Effector CD8-positive, alpha-beta T cell (primary cell): ENCODE data around the gene TELO2.

ENCODE experiments used
- DNase-seq: peaks from one replicate; lab custom pipeline; 2025; lab: John Stamatoyannopoulos, UW

The TELO2 gene

GRCh38 chr16:1537138-1537577 is 44.0 kb downstream of the TELO2 start:
- DNase-seq, result no peak

DNA sequence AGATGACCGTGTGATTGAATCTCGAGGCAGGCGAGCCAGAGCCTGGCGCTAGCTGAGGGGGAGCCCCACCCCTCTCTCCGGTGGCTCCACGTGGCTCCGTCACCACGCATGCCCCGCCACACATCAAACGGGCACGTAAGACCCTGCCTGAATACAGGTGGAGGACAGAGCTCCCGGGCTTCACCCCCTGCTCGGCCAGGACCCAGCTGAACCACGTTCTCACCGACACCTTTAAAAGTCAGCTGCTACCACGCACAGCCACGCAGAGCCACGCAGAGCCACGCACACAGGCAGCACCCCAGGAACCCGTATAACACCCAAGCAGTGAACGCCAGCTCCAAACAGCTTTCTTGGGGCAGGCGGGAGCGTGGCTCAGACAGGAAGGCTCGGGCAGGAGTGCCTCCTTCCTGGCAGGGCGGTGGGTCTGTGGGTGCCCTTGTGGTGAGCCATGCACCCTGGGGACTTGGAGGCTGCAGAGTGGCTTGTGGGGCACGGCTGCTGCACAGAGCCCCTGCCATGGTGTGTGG is 44.7 kb downstream of the TELO2 start:
- DNase-seq, result peak; percentile 24

- peak; percentile 13 for DNase-seq
These were observed 45.8 kb downstream of the TELO2 start for GRCh38 chr16:1538804-1539520.

DNA sequence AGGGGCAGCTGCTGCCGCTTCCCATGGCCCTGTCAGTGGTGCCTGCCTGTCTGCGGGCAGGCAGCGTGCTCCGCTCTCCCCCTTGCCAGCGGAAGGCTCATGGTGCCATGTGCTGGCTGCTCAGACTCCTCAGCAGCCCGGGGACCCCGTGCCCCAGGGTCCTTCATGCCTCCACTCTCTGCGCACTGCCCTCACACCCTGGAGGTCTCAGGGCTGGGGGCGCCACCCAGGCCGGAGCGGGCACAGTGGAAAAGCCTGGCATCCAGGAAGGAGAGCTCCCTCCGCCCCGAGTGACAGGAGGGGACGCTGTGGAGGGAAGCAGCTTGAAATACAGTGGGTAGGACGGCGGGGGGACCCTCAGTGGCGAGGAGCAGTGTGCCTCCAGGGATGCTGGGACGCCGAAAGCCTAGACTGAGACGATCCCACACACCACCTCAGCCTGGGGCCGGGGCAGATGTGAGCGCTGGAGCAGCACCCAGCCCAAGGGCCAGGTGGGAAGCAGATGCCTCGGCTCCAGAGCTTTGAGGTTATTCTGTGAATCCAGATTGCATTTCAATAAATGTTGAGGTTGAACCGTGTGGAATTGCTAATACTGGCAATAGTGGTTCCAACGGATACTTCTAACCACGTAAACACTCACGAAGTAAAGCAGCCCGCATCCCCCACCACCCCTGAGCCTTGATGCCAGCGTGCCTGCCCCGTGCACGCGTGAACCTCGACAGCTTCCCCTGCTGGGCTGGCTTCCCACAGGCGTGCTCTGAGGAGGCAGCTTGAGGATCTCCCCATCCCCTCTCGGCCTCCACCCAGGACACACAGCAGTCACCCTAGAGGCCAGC is 46.8 kb downstream of the TELO2 start:
- DNase-seq, result no peak

DNA sequence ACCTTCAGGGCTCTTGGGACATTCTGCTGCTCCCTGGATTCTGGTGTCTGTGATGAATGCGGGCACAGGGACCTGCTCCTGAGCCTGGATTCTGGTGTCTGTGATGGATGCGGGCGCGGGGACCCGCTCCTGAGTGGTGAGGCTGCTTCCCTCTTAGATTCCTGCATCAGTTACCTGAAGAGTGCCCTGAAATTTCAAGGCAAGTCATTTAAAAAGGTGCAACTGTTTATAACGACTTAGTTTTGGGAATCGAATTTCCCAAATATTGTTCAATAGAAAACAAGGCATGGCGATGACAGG is 47.3 kb downstream of the TELO2 start:
- DNase-seq, result no peak

GRCh38 chr16:1541293-1542165 is 48.4 kb downstream of the TELO2 start:
- no peak for DNase-seq

DNA sequence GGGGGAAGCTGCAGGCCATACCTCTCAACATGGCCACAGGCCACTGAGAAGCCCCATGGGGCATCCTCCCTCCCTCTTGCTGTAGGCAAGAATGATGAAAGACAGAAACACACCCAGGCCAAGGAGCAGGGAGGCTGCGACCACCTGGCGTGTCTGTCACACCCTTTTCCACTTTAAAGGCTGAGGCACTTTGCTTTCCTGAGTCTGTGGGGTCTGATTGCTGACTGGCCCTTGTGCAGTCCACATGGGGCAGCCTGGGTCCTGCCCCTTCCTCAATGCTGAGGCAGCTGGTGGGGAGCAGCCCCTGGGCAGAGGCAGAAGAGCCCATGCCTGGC is 49.0 kb downstream of the TELO2 start:
- DNase-seq, result no peak

GRCh38 chr16:1542533-1542932 is 49.4 kb downstream of the TELO2 start:
- DNase-seq, result no peak

DNA sequence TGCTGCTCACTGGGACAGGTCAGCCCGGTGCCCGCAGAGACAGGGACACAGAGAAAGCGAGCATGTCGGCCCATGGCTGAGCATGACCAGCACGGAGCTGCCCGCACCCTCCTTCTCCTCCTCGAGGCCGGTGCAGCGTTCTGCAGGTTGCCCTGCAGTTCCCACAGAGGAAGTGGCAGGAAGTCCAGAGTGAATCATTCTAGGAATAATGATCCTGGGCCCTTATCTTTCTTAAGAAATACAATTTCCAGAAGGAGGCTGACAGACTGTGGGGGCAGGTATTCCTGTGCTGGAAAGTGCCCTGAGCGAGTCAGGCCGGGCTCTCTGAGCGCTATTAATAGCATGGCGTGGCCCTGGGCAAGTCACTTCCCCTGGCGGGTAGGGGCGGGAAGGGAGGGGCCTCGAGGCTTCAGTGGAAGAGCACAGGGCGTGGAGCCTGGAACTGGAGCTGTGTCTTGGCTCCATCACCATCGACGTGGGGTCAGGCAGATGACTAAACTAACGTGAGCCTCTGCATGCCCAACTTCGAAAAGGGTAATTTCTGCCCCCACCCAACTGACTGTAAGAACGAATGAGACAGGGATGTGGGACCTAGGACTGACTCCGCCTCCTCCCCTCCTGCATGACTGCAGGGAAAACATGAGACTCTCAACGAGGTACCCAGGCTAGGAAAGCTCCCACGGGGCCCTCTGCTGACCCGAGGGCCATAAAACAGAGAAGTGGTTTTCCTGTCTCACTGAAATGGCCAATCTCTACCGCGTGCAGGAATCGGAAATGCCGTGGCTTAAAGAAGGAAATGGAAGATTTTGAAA is 50.1 kb downstream of the TELO2 start:
- no peak for DNase-seq

DNA sequence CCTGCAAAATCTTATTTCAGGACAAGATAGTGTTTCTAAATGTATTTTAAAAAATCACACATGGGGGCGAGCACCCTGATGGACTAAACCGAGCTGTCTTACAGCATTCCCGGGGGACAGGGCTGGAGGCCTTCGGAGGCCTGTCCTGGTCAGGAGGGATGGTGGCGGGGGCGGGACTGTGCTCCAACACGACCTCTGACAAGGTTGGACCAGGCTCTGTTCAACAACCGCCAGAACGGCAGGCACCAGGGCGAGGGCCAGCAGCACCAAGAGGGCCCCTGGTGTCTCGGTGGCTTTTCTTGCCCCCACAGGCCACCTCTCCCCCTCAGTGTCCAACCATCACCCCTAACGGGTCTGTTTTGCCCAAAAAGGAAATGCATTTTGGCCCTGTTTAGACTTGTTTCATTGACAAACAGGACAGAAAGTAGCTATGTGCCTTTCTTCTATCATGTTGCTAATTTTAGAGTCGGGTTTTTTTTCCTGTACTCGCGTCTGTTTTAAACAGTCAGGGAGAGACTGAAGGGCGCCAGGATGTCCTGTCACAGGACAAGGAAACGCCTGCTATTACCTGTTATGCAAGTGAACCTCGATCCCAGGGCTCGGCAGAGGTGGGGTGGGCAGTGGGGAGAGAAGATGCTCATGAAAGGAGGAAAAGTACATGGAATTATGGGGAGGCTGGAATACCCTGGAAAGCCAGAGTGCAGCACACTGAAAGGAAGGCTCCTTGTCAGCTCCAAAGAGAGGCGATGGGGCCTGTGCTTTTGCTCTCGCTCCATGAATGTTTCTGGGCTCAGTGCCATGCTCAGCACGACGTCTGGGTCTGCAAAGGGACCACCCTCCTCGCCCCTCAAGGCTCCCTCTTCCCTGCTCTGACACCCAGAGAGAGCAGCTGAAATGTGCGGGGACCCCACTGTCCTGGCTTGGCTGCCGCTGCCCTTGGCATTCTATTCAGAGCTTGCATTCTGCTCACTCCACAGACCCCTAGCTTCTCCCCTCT is 52.2 kb downstream of the TELO2 start:
- DNase-seq, result no peak

GRCh38 chr16:1546430-1546829 is 53.3 kb downstream of the TELO2 start:
- DNase-seq, result no peak

- no peak for DNase-seq
These were observed 55.1 kb downstream of the TELO2 start for GRCh38 chr16:1548233-1548632.

GRCh38 chr16:1548727-1549126 is 55.6 kb downstream of the TELO2 start:
- DNase-seq, result no peak

DNA sequence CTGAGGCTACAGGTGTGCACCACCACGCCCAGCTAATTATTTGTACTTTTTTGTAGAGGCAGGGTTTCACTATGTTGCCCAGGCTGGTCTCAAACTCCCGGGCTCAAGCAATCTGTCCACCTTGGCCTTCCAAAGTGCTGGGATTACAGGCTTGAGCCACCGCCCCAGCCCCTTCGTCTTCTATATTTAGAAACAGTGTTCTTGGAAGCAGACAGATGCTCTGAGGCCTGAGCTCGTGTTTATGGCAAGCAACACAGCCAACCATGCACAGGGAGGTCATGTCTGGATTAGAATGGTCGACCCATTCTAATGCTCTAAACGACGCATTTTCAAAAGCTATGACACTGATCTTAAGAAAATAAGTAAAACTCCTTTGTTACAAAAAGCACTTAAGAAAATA is 56.9 kb downstream of the TELO2 start:
- DNase-seq, result no peak

GRCh38 chr16:1550696-1551095 is 57.5 kb downstream of the TELO2 start:
- no peak for DNase-seq

DNA sequence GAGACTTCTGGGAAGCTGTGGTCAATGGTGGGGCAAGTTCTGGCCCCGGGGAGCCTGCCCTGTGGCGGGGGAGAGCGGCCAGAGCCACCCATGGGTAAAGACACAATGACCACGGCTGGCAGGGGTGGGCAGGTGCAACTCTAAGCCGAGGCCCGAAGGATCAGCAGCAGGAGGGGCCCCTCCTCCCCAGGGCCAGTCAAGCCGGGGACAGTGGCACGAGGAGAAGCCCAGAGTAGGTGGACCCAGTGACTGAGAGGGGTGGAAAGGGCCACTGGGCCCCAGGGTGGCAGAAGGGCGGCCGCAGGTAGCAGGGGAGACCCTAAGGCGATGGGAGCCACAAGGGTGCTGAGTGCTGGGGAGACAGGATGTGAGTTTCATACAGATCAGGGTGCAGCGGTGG is 58.0 kb downstream of the TELO2 start:
- DNase-seq, result no peak

DNA sequence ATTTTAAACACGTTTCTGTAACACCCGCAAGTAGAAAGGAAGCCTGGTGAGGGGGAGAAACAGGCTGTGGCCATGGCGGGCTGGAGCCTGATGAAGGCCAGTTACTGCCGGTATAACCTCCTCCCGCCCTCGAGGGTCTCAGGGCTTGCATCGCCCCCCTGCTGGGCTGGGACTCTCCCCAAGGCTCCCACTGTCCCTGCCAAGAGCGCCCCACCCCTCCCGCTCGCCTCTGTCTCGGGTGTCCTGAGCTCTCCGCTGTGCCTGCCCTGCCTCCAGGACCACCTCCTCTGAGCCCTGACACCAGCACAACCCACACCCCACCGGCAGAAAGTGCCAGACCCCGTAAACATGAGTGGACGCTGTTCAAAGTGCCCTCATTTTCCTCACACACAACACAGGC is 59.0 kb downstream of the TELO2 start:
- no peak for DNase-seq

DNA sequence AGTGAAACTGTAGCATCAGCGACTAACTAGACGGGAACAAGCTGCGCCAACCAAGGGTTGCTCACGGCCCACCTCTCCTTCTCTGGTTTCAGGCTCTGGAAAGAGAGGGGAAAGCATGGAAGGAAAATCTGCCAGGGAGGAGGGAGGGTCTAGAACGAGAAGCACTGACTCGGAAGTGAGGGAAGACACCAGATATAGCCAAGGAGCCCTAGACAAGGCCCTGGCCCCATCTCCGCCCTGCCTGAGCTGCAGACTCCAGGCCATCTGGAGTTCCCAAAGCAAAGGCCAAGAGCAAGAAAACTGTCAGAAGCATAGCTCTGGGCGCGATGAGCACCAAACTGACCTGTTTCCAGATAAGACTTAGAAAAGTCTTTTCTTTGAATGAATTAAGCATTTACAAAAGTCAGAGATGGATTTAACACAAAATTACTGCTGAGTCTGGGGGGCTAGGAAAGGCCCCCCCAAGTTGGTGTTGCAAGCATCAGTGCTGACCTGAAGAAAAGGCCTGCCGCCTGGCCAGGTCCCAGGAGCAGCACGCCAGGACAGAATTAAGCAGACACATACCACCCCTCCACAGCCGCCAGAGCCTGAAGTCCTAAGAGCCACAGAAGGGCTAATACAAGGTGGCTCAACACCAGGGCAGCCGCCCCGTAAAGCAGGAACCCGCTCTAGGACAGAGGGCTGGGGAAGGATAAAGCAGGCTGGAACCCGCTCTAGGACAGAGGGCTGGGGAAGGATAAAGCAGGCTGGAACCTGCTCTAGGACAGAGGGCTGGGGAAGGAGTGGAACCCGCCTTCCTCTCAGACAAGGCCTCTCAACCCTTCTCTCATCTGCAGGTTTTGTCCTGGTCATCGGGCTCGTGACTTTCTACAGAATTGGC is 61.0 kb downstream of the TELO2 start:
- DNase-seq, result no peak

GRCh38 chr16:1554826-1555445 is 61.8 kb downstream of the TELO2 start:
- DNase-seq, result no peak
